H1 (cell line): ENCODE results near the gene CLPTM1L.

ENCODE experiments used
- ASH2L ChIP-seq: fragments of 200-600, 300-600 bp; sonication (generic); IDR thresholded peaks from one replicate; pipeline ENCODE4 v1.7.1; 2017; ENCODE audit warnings: low read length
- ATF3 ChIP-seq: IDR thresholded peaks from 2 replicates; pipeline ENCODE4 v1.6.1; 2011; ENCODE audit warnings: low read depth, mild to moderate bottlenecking, low read length; ENCODE audit not compliant: insufficient read depth
- CTCF ChIP-seq, 3 experiments: IDR thresholded peaks; 1 replicate in 2 of 3; 2 replicates in 1 of 3; pipeline versions ENCODE4 v1.5.1 to v1.6.1; 2011; ENCODE audit warnings: low read length in 3 of 3, mild to moderate bottlenecking in 3 of 3, inconsistent platforms in 2 of 3, low read depth in 1 of 3, moderate library complexity in 1 of 3; ENCODE audit not compliant: insufficient read depth in 1 of 3; ENCODE audit errors: control extremely low read depth in 1 of 3
- EZH2 ChIP-seq: fragments of 200-600 bp; sonication (generic); IDR thresholded peaks from 2 replicates; pipeline ENCODE4 v1.7.1; 2012; ENCODE audit warnings: low read depth, mild to moderate bottlenecking, moderate library complexity, low read length, inconsistent platforms; ENCODE audit not compliant: severe bottlenecking
- POLR2A ChIP-seq, 2 experiments: IDR thresholded peaks; 1 replicate in 1 of 2; 2 replicates in 1 of 2; pipeline ENCODE4 v1.6.1; 2011; ENCODE audit warnings: low read depth in 2 of 2, low read length in 2 of 2, mild to moderate bottlenecking in 2 of 2; ENCODE audit errors: control extremely low read depth in 1 of 2

- TF ChIP-seq CTCF (IDR thresholded peaks at IDR 0.05; ENCODE audit: control extremely low read depth in 1 of 3, insufficient read depth in 1 of 3, low read depth in 1 of 3, low read length in 3 of 3) = no peak
- TF ChIP-seq POLR2A (IDR thresholded peaks at IDR 0.05; ENCODE audit: control extremely low read depth in 1 of 2, low read depth in 2 of 2, low read length in 2 of 2) = no peak
- no peak for TF ChIP-seq EZH2
- TF ChIP-seq ATF3 = no peak
- no peak for TF ChIP-seq ASH2L
Observed at GRCh38 chr5:1345876-1346626, 1.2 kb upstream of the CLPTM1L start.
